DOHH2 (cell line): ENCODE results near the gene BBS2.
A peak's percentile ranks its signal among the peaks of the same experiment; 100 is the strongest.
"Not testable (repeated sequence)": the region's sequence is repeated elsewhere in the genome, so short reads cannot be mapped to it uniquely, and the experiment has no call there.

ENCODE experiments used
- H3F3A ChIP-seq: fragments of 200-600 bp; sonication (generic), shearing (Covaris generic); 2 replicates; pipeline ENCODE4 v1.6.0; 2016; ENCODE audit warnings: antibody characterized with exemption, mild to moderate bottlenecking; ENCODE audit not compliant: control insufficient read depth, insufficient read depth
- H3K27ac ChIP-seq: fragments of 200-600 bp; sonication (generic); 2 replicates; pipeline ENCODE4 v1.5.1; 2014; ENCODE audit warnings: low read depth, mild to moderate bottlenecking, low read length, moderate library complexity
- H3K27me3 ChIP-seq: fragments of 200-600 bp; sonication (generic); 2 replicates; pipeline ENCODE4 v1.6.1; 2014; ENCODE audit warnings: mild to moderate bottlenecking, low read length, mixed read lengths; ENCODE audit not compliant: control insufficient read depth
- H3K36me3 ChIP-seq: fragments of 200-600 bp; sonication (generic); 2 replicates; pipeline ENCODE4 v1.6.1; 2014; ENCODE audit warnings: mild to moderate bottlenecking, low read length, moderate library complexity, mixed read lengths; ENCODE audit not compliant: control insufficient read depth
- H3K4me1 ChIP-seq: fragments of 200-600 bp; sonication (generic); 2 replicates; pipeline ENCODE4 v1.6.1; 2014; ENCODE audit warnings: mild to moderate bottlenecking, low read length, mixed read lengths; ENCODE audit not compliant: control insufficient read depth
- H3K4me2 ChIP-seq: fragments of 200-600 bp; sonication (generic); 2 replicates; pipeline ENCODE4 v1.6.0; 2014; ENCODE audit warnings: mild to moderate bottlenecking, low read length, moderate library complexity
- H3K4me3 ChIP-seq: fragments of 200-600 bp; sonication (generic); 2 replicates; pipeline ENCODE4 v1.5.1; 2014; ENCODE audit warnings: mild to moderate bottlenecking, low read length, mixed read lengths
- H3K79me2 ChIP-seq: fragments of 200-600 bp; sonication (generic); 2 replicates; pipeline ENCODE4 v1.6.1; 2014; ENCODE audit warnings: mild to moderate bottlenecking, low read length, mixed read lengths; ENCODE audit not compliant: control insufficient read depth
- H3K9me2 ChIP-seq: fragments of 200-600 bp; sonication (generic); replicated peaks from 2 replicates; pipeline ENCODE4 v1.6.1; 2014; ENCODE audit warnings: mild to moderate bottlenecking, low read length, mixed read lengths; ENCODE audit not compliant: control insufficient read depth
- H3K9me3 ChIP-seq: fragments of 200-600 bp; sonication (generic); 2 replicates; pipeline ENCODE4 v1.6.1; 2014; ENCODE audit warnings: antibody characterized with exemption, low read length, mixed read lengths; ENCODE audit not compliant: control insufficient read depth, insufficient read depth
- H4K20me1 ChIP-seq: fragments of 200-600 bp; sonication (generic); 2 replicates; pipeline ENCODE4 v1.6.0; 2014; ENCODE audit warnings: low read depth, mild to moderate bottlenecking, antibody characterized with exemption, low read length, moderate library complexity; ENCODE audit not compliant: control insufficient read depth, insufficient read depth
- CTCF ChIP-seq: fragments of 200-600 bp; sonication (generic); IDR thresholded peaks from one replicate; pipeline ENCODE4 v1.5.1; 2014; ENCODE audit warnings: antibody characterized with exemption, mild to moderate bottlenecking, low read depth, low read length; ENCODE audit not compliant: poor library complexity, severe bottlenecking
- EZH2phosphoT487 ChIP-seq: fragments of 200-600 bp; sonication (generic); IDR thresholded peaks from 2 replicates; pipeline ENCODE4 v1.6.1; 2017; ENCODE audit warnings: borderline replicate concordance, mild to moderate bottlenecking, antibody characterized with exemption, low read length, moderate library complexity, mixed read lengths

The BBS2 gene

GRCh38 chr16:56493815-56494214 lies 26.0 kb downstream of the BBS2 start:
- Histone ChIP-seq H4K20me1 (no peaks in the 10 kb centered on the region), H3K4me1 (peaks cover 12% of the 10 kb centered on the region), H3K79me2 (no peaks in the 10 kb centered on the region), H3K4me3 (no peak overlapping the region), H3K9me2 (no peaks in the 10 kb centered on the region), H3K27me3 (no peaks in the 10 kb centered on the region), H3F3A (no peaks in the 10 kb centered on the region), H3K4me2 (no peak overlapping the region), H3K9me3 (no peaks in the 10 kb centered on the region), H3K36me3 (peaks cover 10% of the 10 kb centered on the region; the same call in 1 of the 2 replicates), H3K27ac (no peak overlapping the region)
- no peak for TF ChIP-seq EZH2phosphoT487
- no peak for TF ChIP-seq CTCF

- H3K9me2 ChIP-seq: no peaks in the 10 kb centered on the region
- H3K27ac ChIP-seq: no peak overlapping the region
- no peaks in the 10 kb centered on the region for H3K79me2 ChIP-seq
- peaks cover 12% of the 10 kb centered on the region for H3K4me1 ChIP-seq
- H3F3A ChIP-seq: no peaks in the 10 kb centered on the region
- no peaks in the 10 kb centered on the region for H3K9me3 ChIP-seq
- TF ChIP-seq CTCF (no peak), EZH2phosphoT487 (no peak)
- H3K4me3 ChIP-seq: no peak overlapping the region
- no peak overlapping the region for H3K4me2 ChIP-seq
- peaks cover 7% of the 10 kb centered on the region; the same call in 1 of the 2 replicates for H3K36me3 ChIP-seq
- H4K20me1 ChIP-seq: no peaks in the 10 kb centered on the region
- H3K27me3 ChIP-seq: no peaks in the 10 kb centered on the region
Measured at GRCh38 chr16:56493126-56493525, 26.7 kb downstream of the BBS2 start.

- Histone ChIP-seq H3K79me2 (no peaks in the 10 kb centered on the region), H3K9me3 (no peaks in the 10 kb centered on the region), H3F3A (no peaks in the 10 kb centered on the region), H3K27me3 (no peaks in the 10 kb centered on the region), H3K4me2 (peak overlapping the region; percentile 40), H3K27ac (no peak overlapping the region), H3K4me1 (peaks cover 12% of the 10 kb centered on the region), H3K9me2 (no peaks in the 10 kb centered on the region), H3K4me3 (no peak overlapping the region), H4K20me1 (no peaks in the 10 kb centered on the region), H3K36me3 (peaks cover 1% of the 10 kb centered on the region; the same call in 1 of the 2 replicates)
- TF ChIP-seq EZH2phosphoT487: no peak
- TF ChIP-seq CTCF: no peak
Measured at GRCh38 chr16:56491657-56492261, 28.1 kb downstream of the BBS2 start.

GRCh38 chr16:56488868-56489267 lies 31.0 kb downstream of the BBS2 start:
- not testable (repeated sequence) for H3K4me3 ChIP-seq, H3F3A ChIP-seq, H3K27me3 ChIP-seq, H3K79me2 ChIP-seq, H3K4me2 ChIP-seq, H3K9me3 ChIP-seq, H3K36me3 ChIP-seq, H3K9me2 ChIP-seq, H3K27ac ChIP-seq, H4K20me1 ChIP-seq
- H3K4me1 ChIP-seq: peaks cover 12% of the 10 kb centered on the region
